SK-N-SH treated with all-trans-retinoic acid at 6 μM for 48 hours (cell line): Measurements from ENCODE around the gene NME7.

Source experiments
- PPARA ChIP-seq: fragments of 250-450 bp; sonication (Bioruptor Pico); IDR thresholded peaks from 2 replicates; pipeline ENCODE4 v1.5.0; 2020; ENCODE audit warnings: mild to moderate bottlenecking, borderline replicate concordance
- RARB ChIP-seq: fragments of 250-450 bp; sonication (Bioruptor Pico); IDR thresholded peaks from 2 replicates; pipeline ENCODE4 v1.8.0; 2021; ENCODE audit warnings: mild to moderate bottlenecking, moderate library complexity
- ZFP30 ChIP-seq: fragments of 450-650 bp; formaldehyde crosslinking; IDR thresholded peaks from 2 replicates; pipeline ENCODE4 v1.5.0; 2022; ENCODE audit warnings: mild to moderate bottlenecking, moderate library complexity
- TF ChIP-seq, protein P1 (sequence below): fragments of 250-450 bp; sonication (Bioruptor Pico); IDR thresholded peaks from 2 replicates; pipeline ENCODE4 v1.5.0; 2020; ENCODE audit warnings: mild to moderate bottlenecking, moderate library complexity

GRCh38 chr1:169160845-169161495 is 206.6 kb downstream of the NME7 start:
- TF ChIP-seq PPARA (CRISPR knock-in tag) (no peak), RARB (CRISPR knock-in tag) (no peak), ZFP30 (CRISPR knock-in tag) (no peak)
- TF ChIP-seq, protein P1, sequence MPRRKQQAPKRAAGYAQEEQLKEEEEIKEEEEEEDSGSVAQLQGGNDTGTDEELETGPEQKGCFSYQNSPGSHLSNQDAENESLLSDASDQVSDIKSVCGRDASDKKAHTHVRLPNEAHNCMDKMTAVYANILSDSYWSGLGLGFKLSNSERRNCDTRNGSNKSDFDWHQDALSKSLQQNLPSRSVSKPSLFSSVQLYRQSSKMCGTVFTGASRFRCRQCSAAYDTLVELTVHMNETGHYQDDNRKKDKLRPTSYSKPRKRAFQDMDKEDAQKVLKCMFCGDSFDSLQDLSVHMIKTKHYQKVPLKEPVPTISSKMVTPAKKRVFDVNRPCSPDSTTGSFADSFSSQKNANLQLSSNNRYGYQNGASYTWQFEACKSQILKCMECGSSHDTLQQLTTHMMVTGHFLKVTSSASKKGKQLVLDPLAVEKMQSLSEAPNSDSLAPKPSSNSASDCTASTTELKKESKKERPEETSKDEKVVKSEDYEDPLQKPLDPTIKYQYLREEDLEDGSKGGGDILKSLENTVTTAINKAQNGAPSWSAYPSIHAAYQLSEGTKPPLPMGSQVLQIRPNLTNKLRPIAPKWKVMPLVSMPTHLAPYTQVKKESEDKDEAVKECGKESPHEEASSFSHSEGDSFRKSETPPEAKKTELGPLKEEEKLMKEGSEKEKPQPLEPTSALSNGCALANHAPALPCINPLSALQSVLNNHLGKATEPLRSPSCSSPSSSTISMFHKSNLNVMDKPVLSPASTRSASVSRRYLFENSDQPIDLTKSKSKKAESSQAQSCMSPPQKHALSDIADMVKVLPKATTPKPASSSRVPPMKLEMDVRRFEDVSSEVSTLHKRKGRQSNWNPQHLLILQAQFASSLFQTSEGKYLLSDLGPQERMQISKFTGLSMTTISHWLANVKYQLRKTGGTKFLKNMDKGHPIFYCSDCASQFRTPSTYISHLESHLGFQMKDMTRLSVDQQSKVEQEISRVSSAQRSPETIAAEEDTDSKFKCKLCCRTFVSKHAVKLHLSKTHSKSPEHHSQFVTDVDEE (CRISPR knock-in tag): no peak
